Fibroblast of lung (primary cell): Measurements from ENCODE around the gene MIPOL1. TPM values are rescaled to one million over a fixed set of nuclear protein-coding genes. Genes with fewer than 3 reads are reported as not detected.

Source experiments
- DNase-seq, 2 donors: peaks; one replicate each; pipeline versions ENCODE4 v3.0.0 to v3.0.0-alpha.2; 2010; ENCODE audit warnings: low read depth in 2 of 2
- H2AFZ ChIP-seq: 2 replicates; pipeline ENCODE4 v1.5.1; 2012; ENCODE audit warnings: low read length, control low read depth, inconsistent platforms
- H3K27ac ChIP-seq: 2 replicates; pipeline ENCODE4 v1.5.1; 2011; ENCODE audit warnings: low read length, control low read depth; ENCODE audit not compliant: insufficient read depth
- H3K27me3 ChIP-seq: 2 replicates; pipeline ENCODE4 v1.5.1; 2011; ENCODE audit warnings: mild to moderate bottlenecking, low read length; ENCODE audit not compliant: control insufficient read depth, insufficient read depth
- H3K36me3 ChIP-seq: 2 replicates; pipeline ENCODE4 v1.5.1; 2011; ENCODE audit warnings: low read length; ENCODE audit not compliant: control insufficient read depth, insufficient read depth
- H3K4me1 ChIP-seq: 2 replicates; pipeline ENCODE4 v1.5.1; 2011; ENCODE audit warnings: low read length; ENCODE audit not compliant: control insufficient read depth, insufficient read depth; ENCODE audit errors: extremely low read depth
- H3K4me2 ChIP-seq: 2 replicates; pipeline ENCODE4 v1.5.1; 2011; ENCODE audit warnings: low read length, control low read depth; ENCODE audit not compliant: insufficient read depth; ENCODE audit errors: extremely low read depth
- H3K4me3 ChIP-seq, 4 experiments: fragments of 200-600 bp in 1 of 4; sonication (generic) in 1 of 4; replicated peaks in 1 of 4; 2 replicates each; pipeline ENCODE4 v1.5.1; 2011 to 2016; ENCODE audit warnings: low read length in 4 of 4, low read depth in 3 of 4, mild to moderate bottlenecking in 3 of 4, control low read depth in 2 of 4, inconsistent platforms in 1 of 4, mixed read lengths in 1 of 4; ENCODE audit not compliant: insufficient read depth in 1 of 4; ENCODE audit errors: control extremely low read depth in 1 of 4
- H3K79me2 ChIP-seq: 2 replicates; pipeline ENCODE4 v1.5.1; 2012; ENCODE audit warnings: mild to moderate bottlenecking, low read length, inconsistent platforms; ENCODE audit not compliant: control insufficient read depth, insufficient read depth
- H3K9ac ChIP-seq: 2 replicates; pipeline ENCODE4 v1.5.1; 2011; ENCODE audit warnings: mild to moderate bottlenecking, low read length, control low read depth; ENCODE audit not compliant: insufficient read depth
- H3K9me3 ChIP-seq: 2 replicates; pipeline ENCODE4 v1.5.1; 2012; ENCODE audit warnings: low read depth, low read length; ENCODE audit not compliant: control insufficient read depth, insufficient read depth
- H4K20me1 ChIP-seq: 2 replicates; pipeline ENCODE4 v1.5.1; 2011; ENCODE audit warnings: low read length; ENCODE audit not compliant: control insufficient read depth, insufficient read depth; ENCODE audit errors: extremely low read depth
- EZH2 ChIP-seq: IDR thresholded peaks from 2 replicates; pipeline ENCODE4 v1.5.1; 2012; ENCODE audit warnings: low read length, control low read depth, mild to moderate bottlenecking; ENCODE audit errors: missing control alignments
- polyA plus RNA-seq, 2 donors: library from polyadenylated mRNA; depleted of rRNA in 1 of 2; stranded (reverse) in 1 of 2; unstranded in 1 of 2; fragments of >200 nt; gene quantifications; 2 replicates each; pipeline ENCODE4 v1.2.1, GENCODE V29; 2011 to 2012; ENCODE audit warnings: missing spikeins in 1 of 2
- total RNA-seq: library from RNA; depleted of rRNA; stranded (reverse); fragments of >200 nt; gene quantifications from 2 replicates; pipeline ENCODE4 v1.2.1, GENCODE V29; 2014
- TF ChIP-seq, protein P1 (sequence below), 2 donors: IDR thresholded peaks in 1 of 2; conservative IDR thresholded peaks in 1 of 2; 1 replicate in 1 of 2; 2 replicates in 1 of 2; pipeline ENCODE4 v1.5.1; 2011 to 2012; ENCODE audit warnings: low read length in 2 of 2, control low read depth in 1 of 2, inconsistent platforms in 1 of 2, low read depth in 1 of 2, mild to moderate bottlenecking in 1 of 2

MIPOL1 gene
- total and polyA plus RNA-seq, 2 donors (not counting 1 experiment from before 2014, with no cell fraction given) = 6.4 to 8.6 TPM

- no peaks in the 10 kb centered on the region for H3K27me3 ChIP-seq
- H2AFZ ChIP-seq = peak overlapping the region; percentile 30
- no peaks in the 10 kb centered on the region for H3K79me2 ChIP-seq
- H3K36me3 ChIP-seq = no peaks in the 10 kb centered on the region
- no peak overlapping the region for H3K9ac ChIP-seq
- H3K4me3 ChIP-seq = no peak overlapping the region
- no peaks in the 10 kb centered on the region for H3K9me3 ChIP-seq
- H4K20me1 ChIP-seq = no peaks in the 10 kb centered on the region
- peaks cover 3% of the 10 kb centered on the region for H3K4me1 ChIP-seq
- TF ChIP-seq, protein P1, sequence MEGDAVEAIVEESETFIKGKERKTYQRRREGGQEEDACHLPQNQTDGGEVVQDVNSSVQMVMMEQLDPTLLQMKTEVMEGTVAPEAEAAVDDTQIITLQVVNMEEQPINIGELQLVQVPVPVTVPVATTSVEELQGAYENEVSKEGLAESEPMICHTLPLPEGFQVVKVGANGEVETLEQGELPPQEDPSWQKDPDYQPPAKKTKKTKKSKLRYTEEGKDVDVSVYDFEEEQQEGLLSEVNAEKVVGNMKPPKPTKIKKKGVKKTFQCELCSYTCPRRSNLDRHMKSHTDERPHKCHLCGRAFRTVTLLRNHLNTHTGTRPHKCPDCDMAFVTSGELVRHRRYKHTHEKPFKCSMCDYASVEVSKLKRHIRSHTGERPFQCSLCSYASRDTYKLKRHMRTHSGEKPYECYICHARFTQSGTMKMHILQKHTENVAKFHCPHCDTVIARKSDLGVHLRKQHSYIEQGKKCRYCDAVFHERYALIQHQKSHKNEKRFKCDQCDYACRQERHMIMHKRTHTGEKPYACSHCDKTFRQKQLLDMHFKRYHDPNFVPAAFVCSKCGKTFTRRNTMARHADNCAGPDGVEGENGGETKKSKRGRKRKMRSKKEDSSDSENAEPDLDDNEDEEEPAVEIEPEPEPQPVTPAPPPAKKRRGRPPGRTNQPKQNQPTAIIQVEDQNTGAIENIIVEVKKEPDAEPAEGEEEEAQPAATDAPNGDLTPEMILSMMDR (conservative IDR thresholded peaks at IDR 0.05 in 1 of 2, IDR thresholded peaks at IDR 0.05 in 1 of 2; ENCODE audit: low read depth in 1 of 2, low read length in 2 of 2) = no peak
- DNase-seq = peak; percentile 13 to 16
- H3K4me2 ChIP-seq = peak overlapping the region; percentile 35
- no peak overlapping the region for H3K27ac ChIP-seq
These were observed 349.1 kb downstream of the MIPOL1 start for GRCh38 chr14:37546621-37547447.

GRCh38 chr14:37550511-37550910 is 352.8 kb downstream of the MIPOL1 start:
- peak; percentile 81 to 92 for DNase-seq
- no peaks in the 10 kb centered on the region for H3K79me2 ChIP-seq
- no peaks in the 10 kb centered on the region for H3K9me3 ChIP-seq
- H2AFZ ChIP-seq = no peak overlapping the region
- H3K4me3 ChIP-seq = no peak overlapping the region
- H3K9ac ChIP-seq = no peak overlapping the region
- H3K4me2 ChIP-seq = no peak overlapping the region
- H3K4me1 ChIP-seq = peaks cover 3% of the 10 kb centered on the region
- no peak overlapping the region for H3K27ac ChIP-seq
- no peak for TF ChIP-seq EZH2
- TF ChIP-seq, protein P1 (conservative IDR thresholded peaks at IDR 0.05 in 1 of 2, IDR thresholded peaks at IDR 0.05 in 1 of 2; ENCODE audit: low read depth in 1 of 2, low read length in 2 of 2) = no peak
- no peaks in the 10 kb centered on the region for H3K36me3 ChIP-seq
- H3K27me3 ChIP-seq = no peaks in the 10 kb centered on the region
- H4K20me1 ChIP-seq = no peaks in the 10 kb centered on the region

GRCh38 chr14:37551119-37551518 is 353.4 kb downstream of the MIPOL1 start:
- no peaks in the 10 kb centered on the region for H3K36me3 ChIP-seq
- TF ChIP-seq EZH2 = no peak
- TF ChIP-seq, protein P1 (conservative IDR thresholded peaks at IDR 0.05 in 1 of 2, IDR thresholded peaks at IDR 0.05 in 1 of 2; ENCODE audit: low read depth in 1 of 2, low read length in 2 of 2) = no peak

More at GRCh38 chr14:37551119-37551518, 353.4 kb downstream of the MIPOL1 start:
- H2AFZ ChIP-seq = no peak overlapping the region
- H3K79me2 ChIP-seq = no peaks in the 10 kb centered on the region
- H3K27ac ChIP-seq = no peak overlapping the region
- H3K4me2 ChIP-seq = no peak overlapping the region
- H3K4me3 ChIP-seq = no peak overlapping the region
- no peaks in the 10 kb centered on the region for H4K20me1 ChIP-seq
- no peak for DNase-seq
- H3K9ac ChIP-seq = no peak overlapping the region
- peaks cover 3% of the 10 kb centered on the region for H3K4me1 ChIP-seq
- no peaks in the 10 kb centered on the region for H3K9me3 ChIP-seq
- H3K27me3 ChIP-seq = no peaks in the 10 kb centered on the region
